ENCODE data around the gene LCE6A.

The LCE6A gene, protein sequence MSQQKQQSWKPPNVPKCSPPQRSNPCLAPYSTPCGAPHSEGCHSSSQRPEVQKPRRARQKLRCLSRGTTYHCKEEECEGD

DNA sequence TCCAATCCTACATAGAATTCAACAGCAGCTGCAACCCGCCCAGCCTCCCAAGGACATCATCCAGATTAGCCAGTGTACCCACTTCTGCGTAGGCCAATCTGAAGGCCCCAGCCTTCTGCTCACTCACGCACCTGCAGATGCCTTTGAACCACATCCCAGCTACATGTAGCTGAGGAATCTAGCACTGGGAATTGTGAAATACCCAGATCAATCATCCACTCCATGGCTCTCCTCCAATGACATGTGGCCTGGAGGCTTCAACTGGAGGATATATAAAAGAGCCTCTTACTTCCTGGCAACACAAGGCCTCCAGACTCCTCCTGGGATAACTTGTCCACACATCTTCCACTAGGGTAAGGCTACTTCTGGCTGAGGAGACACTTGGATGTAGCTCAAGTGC lies at the start of gene LCE6A:
Gene LCE6A, plus strand, starts transcription at position 301 of the 400 bp plus-strand sequence. CDS start 665 bp downstream, outside the sequence.
- no peak for DNase-seq

DNA sequence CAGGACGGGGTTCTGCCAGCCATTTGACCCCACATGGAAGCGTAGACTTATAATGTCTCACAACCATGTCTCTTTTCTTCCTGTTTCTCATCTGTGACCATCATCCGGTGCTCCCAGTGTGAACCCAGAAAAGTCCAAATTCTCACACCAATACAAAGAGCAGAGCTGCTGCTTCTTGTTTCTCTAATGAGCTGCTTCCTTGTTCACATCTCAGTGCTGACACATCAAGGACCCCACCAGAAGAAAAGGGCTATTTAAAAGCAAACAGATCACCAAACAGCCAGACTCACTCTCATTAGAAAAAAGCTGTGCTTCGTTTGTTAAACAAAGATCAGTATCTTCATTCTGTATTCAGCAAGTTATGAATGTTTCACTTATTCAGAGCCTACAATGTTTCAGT lies 47.0 kb upstream of the LCE6A start:
- no peak for DNase-seq

DNA sequence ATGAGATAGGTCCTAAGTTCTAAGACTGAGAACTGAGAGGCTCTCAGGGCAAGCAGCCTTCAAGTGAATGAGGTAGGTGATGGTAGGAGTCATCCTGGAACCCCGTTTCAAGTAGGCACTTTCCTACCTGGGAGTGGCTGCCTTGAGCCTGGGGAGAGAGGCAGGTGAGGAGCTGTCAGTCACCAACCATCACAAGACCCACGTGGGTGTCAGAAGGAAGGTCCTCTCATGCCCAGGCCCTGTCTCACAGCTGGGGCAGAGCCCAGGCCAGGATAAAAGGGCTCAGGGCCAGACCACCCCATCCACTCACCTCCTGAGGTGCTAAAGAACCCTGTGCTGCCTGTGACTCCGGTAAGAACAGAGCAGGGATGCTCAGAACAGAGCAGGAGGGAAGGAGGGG lies 46.2 kb upstream of the LCE6A start, which contains the start of gene LCE1D:
Gene LCE1D, plus strand, starts transcription at position 301 of the 400 bp plus-strand sequence. CDS start 1,074 bp downstream, outside the sequence.
- DNase-seq: no peak

DNA sequence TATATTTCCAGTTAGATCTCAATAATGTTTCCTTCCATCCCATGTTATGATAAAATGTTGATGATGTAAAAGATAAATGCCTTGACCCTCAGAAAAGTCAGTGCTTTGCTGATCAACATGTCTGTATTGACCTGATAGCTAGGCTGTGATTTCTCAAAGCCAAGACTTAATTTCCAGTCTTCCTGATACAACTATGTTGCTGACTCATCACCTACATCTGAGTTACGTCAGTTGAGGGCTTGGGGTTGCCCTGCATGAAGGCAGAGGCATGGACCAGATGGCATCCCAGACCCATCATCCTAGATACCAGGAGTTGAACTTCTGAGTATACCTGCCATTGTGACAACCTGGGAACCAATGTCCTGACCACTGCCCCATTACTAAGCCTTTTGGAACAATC lies 41.3 kb upstream of the LCE6A start:
- no peak for DNase-seq

DNA sequence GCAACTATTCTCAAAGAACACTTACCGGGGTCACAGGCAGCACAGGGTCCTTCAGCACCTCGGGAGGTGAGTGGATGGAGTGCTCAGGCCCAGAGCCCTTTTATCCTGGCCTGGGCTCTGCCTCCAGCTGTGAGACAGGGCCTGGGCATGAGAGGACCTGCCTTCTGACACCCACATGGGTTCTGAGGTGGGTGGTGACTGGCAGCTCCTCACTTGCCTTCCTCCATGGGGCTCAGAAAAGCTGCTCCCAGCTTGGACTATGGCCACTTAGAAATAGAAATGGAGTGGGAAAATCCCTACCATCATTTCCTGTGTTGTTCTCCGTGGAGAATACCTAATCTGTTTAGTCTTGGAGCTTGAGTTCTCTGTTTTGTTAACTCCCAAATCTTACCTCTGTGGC lies 36.1 kb upstream of the LCE6A start, which contains the start of gene LCE1C:
Gene LCE1C, minus strand, starts transcription at position 76 of the 400 bp plus-strand sequence. CDS start 1,173 bp downstream, outside the sequence.
- no peak for DNase-seq

DNA sequence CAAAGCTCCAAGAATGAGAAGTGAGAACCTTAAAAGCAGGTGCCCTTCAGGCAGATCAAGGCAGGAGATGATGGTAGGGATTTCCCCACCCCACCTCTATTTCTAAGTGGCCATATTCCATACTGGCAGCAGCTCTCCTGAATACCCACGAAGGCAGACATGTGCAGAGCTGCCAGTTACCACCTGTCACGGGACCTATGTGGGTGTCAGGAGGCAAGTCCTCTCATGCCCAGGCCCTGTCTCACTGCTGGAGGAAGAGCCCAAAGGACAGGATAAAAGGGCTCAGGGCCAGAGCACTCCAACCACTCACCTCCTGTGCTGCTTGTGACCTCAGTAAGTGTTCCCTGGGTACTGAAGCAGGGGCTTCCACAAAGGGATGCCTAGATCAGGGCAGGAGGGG lies 31.6 kb upstream of the LCE6A start:
- DNase-seq: no peak

DNA sequence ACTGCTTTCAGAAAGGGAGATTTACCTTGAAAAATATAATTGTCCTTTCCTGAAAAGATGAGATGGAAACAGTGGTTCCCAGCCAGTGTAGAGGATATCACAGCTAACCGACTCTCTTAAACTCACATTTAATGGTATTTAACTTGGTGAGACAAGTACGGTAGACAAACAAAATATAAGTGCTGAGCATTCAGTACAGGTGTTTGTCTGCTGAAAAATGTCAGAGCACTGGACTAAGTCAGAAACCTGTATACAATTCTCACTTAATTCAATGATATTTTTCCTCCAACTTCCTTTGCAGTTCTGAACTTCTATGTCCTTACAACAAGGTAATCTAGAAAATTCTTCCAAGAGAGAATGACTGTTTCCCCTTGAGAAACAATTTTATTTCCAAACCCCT lies 31.0 kb upstream of the LCE6A start, which contains the start of gene LCE1B:
Gene LCE1B, plus strand, starts transcription at position 301 of the 400 bp plus-strand sequence. CDS start 476 bp downstream, outside the sequence.
- DNase-seq: no peak

DNA sequence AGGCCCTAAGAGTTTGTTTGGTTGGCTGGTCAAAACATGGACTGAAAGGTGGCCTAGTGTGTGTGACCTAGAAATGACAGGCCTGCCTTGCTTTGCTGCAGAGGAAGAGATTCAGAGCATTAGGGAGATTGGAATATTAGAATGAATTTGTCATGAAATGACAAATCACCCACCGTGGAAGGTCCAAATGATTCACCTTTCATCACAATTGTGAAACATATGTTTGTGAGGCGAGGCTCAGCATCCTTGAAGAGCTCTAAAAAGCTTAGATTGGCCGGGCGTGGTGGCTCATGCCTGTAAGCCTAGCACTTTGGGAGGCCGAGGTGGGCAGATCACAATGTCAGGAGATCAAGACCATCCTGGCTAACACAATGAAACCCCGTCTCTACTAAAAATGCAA lies 25.3 kb upstream of the LCE6A start:
- no peak for DNase-seq

DNA sequence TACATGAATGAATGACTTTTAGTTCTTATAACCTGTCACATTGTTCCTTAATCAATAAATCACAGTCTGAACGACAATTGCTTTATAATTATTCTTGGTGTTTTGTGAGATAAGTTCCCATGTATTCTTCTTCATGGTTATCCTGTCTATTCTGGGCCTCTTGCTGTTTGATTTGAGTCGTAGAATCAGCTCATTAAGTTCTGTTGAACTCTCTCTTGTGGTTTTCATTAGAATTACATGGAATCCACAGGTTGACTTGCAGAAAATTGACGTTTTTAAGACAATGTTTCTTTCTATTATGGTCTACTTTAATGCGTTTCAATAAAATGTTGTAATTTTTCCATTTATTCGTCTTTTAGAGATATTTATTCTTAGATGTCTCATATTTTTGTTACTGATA lies 19.4 kb upstream of the LCE6A start:
- DNase-seq: no peak

DNA sequence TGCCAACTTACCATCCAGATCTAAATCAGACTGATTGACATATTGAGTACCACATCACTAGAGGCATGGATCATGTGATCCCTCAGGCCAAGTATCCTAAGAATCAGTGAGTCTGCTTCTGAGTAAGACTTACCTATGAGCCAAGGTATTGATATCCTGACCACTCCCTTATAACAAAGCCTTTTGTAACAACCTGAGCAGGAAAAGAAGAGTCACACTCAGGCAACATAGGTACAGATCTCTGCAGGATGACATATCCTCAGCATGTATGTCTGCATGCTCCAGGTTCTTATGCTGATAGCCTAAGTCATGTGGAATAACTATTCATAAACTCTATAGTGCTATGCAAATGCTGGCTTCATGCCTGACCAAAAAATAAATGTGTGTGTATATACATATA lies 17.7 kb upstream of the LCE6A start:
- DNase-seq: no peak

DNA sequence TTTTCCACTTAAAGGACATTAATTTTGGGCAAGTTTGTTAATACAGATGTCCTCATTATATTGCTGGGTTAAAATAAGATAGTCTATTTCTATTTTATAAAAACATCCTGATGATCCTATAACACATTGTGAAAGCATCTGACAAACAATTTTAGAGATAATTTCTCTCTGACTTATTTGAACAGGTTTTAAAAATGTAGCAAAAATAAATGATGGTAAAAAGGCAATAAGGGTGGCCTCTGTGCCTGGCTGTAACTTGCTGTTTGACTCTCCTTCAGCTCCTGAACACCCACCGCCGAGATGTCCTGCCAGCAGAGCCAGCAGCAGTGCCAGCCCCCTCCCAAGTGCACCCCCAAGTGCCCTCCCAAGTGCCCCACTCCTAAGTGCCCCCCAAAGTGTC lies 15.5 kb upstream of the LCE6A start, which contains the start of gene LCE1A:
Gene LCE1A, plus strand, starts transcription at position 301 of the 400 bp plus-strand sequence. Its CDS starts 0 bp downstream, at position 301.
- DNase-seq: no peak

DNA sequence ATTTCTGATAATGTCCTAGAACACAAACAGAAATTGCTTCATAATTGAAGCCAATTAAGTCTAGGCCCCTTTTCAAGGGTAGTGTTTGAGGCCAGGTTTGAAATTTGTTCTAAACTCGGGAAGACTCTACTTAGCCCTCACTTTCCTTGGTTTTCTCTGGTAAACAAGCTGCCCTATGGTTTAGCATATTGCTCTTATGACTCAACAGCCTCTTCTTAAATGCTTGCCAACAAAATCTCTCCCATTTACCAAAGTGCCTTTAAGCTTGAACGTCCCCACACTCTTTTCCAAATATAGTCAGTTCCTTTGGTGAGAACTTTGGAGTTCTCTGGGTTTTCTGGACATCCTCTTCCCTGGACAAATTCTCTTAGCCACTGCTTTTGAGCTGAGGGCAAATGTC lies 5.8 kb upstream of the LCE6A start:
- no peak for DNase-seq

DNA sequence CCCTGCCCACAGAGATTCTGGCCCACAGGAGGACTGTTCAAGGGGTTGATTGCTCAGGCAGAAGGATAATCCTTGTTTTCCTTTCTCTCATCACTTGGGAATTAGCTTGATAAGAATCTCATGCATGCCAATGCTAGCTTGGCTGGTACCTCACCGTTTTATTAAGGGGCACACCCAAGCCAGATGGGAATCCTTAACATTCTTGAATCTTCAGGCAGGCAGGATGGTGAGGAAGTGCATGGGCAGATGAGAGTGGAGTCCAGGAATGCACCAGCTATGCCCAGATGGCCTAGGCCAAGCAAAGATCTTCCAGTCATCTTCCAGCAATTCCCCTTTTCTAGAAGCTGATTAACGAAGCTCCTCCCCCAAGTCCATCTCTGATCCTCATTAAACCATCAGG lies 13.0 kb downstream of the LCE6A start:
- no peak for DNase-seq

DNA sequence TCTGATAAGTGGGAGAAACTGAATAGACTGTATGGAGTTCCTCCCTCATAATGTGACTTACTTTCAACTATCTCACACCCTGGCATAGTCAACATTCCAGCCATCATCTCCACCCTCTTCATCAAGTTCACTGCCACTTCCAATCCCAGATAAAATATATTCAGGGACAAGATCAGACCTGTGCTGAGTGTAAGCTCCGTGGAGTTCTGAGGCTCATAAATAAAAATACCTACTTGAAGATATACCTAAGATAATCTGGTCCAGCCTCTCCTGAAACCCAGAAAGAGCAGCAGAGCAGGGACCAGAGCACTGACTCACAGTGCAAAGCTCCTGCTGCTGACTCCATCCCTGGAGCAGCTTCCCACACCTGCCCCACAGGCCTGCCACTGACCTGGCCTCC lies 15.4 kb downstream of the LCE6A start:
- no peak for DNase-seq

DNA sequence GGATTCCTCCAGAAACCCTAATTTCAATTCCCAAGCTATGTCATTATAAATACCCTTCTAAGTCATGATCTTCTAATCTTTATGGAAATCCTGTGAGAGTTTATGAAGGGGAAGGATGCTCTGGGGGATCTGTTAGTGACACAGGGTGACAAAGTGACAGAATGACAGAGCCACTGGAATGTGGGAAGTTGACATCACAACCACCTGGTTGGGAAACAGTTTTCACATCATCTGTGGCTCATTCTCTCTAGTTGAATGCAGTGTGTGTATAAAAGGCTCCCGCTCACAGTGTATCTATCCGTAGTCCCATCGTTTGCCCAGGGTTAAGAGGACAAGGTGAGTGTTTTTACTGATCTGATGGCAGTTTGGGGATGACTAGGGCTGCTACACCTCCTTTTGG lies 17.0 kb downstream of the LCE6A start, which contains the start of gene LCE7A:
Gene LCE7A, plus strand, starts transcription at position 301 of the 400 bp plus-strand sequence. CDS start 702 bp downstream, outside the sequence.
- no peak for DNase-seq

DNA sequence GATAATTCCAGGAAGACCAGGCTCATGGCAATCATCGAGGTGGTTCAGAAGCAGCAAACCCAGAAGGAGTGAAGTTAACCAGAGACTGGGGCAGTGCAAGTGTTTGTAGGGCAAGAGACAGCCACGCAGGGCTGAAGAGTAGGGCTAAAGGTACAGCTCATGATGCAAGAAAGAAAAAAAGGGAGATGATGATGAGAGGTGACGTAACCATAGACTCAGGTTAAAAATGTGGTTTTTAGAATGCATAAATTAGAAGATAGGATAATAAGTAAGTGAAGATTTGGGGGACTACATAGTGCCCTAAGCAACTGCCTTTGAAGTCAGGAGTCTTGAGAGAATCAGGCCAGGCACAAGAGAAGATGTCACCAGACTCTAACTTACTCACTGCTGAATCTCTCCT lies 17.5 kb downstream of the LCE6A start:
- DNase-seq: no peak

DNA sequence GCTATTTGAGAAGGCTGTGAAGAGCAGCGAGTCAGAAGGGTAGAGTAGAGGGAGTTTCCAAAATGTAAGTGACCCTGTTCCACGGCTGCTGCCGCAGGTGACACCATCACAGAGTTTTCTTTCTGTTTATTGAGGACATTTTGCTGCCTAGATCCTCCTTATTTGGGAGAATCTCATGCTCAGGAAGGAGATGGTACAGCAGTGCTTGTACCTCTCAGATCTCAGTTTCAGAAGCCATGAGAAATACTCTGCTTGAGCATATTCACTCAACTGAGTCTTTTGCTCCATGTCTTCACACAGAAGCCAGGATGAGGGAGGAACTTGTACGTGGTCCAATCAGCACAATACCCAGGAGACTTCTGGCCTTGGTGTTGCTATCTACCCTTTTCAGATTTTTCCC lies 18.7 kb downstream of the LCE6A start:
- no peak for DNase-seq

DNA sequence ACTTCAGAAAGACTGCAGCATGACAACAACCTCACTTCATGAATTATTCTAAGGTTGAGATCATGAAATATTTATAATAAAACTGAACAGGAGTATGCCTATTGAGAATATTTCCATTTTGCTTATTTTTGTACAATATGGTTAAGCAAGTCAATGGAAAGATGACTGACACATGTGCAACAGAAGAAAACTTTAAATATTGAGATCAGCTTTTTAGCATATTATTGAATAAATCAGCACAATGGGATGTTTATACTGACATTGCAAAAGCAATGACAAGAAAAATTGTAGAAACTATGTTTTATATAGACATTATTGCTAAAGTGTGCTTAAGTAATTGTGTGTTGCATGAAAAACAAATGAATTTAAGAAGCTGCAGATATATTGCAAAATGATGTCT lies 21.8 kb downstream of the LCE6A start:
- DNase-seq: no peak

DNA sequence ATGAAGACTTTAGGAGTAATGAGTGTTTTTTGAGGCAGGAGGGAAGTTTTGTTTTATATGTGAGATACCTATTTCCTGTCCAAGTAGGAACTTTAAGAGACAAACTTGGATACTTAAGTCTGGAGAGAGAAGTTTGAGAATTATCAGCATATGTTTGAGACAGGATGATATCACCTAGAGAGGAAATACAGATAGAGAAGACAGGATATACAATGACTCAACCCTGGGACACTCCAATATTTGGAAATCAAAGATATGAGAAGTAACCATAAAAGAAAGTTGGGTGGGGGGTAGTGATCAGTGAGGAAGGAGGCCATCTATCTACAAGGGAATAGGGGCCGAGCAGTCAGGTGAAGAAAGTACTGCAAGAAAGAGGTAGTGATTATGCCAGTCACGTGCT lies 23.7 kb downstream of the LCE6A start:
- DNase-seq: no peak

DNA sequence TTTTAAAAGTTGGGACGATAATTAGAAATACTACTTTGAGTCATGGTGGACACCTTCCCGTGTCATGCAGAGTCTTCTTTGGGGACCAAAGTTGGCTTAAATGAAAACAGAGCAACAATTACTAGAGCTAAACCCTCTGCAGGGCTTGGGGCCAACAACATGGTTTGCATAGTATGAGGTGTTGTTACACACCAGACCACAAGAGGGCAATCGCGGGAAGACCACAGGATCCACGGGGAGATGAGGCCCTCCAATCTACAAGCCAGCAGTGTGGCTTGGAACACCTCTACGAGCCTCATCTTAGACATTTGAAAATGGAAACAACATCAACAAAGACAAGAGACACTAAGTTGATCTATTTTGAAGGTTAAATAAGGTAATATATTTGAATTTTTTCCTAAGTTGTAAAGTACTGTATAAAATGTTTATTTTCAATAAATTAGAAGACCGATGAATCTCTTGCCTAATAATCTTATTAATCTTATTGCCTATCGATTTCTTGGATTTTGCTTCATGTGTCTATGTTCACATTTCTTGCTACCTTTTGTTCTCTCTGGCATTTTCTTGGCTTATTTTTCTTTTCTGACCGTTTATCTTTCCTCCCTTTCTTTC lies 27.3 kb downstream of the LCE6A start:
- peak; percentile 72 for DNase-seq

DNA sequence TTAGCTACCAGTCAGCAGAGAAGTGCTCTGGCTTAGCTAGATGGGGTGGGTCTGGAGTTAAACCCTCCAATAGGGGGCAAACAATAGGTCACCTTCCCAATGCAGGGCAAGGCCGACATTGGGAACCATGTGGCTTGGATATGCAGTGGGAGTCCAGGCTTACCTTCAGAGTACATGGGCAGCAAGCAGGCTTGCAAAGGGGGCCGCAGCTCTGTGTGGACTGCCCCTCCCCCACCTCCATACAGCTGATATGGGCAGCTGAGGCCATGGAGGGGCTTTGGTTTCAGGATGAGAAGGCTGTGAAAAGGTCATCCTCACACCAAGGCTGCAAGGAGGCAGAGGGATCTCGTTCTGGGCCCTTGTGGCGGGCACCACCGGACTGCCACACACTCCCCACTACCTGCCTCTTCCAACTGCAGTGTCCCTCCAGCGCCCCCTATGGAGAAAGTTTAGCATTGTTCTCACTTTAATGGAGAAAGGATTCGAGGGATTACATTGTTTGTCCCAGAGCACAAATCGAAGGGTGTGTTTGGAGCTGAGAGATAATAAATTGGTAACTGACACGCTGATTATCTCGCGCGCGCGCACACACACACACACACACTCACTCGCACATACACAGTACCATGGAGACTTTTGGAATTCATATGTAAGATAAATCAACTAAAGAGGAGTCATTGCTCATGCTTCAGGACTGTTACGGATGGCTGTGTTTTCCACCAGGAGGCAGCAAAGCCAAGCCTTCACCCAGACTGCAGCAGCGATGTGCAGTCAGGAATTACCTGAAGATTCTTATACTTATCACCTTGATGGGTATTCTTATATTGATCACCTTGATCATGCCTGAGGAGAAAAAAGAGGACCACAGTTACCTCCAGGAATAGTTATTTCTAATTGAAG lies 28.4 kb downstream of the LCE6A start:
- no peak for DNase-seq

DNA sequence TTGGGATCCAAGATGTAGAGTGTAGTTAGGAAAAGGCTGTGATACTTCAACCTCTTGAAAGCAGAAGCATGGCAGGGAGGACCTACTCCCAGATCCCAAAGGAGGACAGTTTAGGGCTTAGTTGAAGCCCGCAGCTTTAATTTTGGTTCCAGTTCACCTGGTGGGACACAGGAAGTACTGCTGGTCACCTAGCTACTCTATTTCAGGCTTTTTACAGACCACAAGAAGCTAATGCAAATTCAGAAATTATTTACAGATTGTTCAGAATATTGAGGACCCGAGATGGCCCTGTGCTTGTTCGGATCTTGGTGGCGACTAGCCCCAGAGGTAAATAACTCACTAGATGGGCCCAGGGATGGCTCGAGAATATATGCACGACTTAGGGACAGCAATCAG lies 29.1 kb downstream of the LCE6A start:
- no peak for DNase-seq

DNA sequence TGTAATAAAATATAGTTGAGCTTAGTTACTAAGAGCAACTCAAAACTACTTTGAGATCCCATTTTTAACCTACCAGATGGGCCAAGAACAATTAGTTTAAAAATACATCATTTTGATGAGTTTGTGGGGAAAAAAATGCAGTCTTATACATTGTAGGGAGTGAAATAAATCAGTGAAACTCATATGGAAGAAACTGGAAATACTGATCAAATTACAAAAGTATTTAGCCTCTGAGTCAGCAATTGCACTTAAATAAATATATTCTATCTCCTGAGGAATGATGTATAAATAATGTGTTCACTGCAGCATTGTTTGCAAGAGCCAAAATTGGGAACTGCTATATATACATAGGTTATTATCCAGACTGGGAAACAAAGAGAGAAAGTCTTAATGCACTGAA lies 30.8 kb downstream of the LCE6A start:
- DNase-seq: no peak

DNA sequence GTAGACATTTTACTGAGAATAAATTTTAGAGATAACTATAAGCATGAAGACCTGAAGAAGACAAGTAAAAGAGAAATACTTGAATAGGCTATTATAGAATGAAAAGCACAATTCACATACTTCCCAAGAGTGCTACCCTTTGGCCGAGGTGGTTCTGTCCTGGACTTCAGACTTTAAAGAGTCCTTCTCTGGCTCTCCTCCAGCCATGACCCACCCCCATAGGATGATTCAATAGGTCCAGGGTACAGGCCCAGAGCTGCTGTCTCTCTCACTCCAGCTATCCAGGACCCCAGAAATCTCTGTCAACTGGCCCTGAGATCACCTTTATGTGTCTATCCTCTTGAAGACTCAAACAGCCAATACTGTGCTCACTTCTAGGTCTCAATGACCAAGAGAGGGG lies 34.2 kb downstream of the LCE6A start:
- DNase-seq: no peak
